NCI-H524 treated with DMSO at 0.1 percent for 48 hours (cell line): Measurements from ENCODE around the gene ARID5B.
"Not testable (repeated sequence)": the region's sequence is repeated elsewhere in the genome, so short reads cannot be mapped to it uniquely, and the experiment has no call there.

Source experiments
- DNase-seq: peaks from one replicate; lab custom pipeline; 2025; lab: John Stamatoyannopoulos, UW

ARID5B gene

DNA sequence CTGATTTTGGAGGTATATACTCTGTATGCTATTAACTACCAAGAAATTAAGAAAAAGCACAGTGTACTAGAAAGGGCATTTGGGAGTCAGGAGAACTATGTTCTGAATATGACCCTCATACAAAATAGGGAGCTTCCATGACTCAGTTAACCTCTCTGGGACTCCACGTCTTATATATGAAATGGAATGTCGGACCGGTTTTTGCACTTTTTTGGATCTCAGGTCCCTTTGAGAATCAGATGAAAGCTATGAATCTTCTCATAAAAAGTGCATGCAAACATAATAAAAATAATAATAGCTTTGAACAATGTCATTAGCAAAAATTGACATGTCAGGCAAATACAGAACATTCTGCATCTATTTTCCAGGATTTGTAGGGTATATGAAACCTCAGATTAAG is 113.0 kb downstream of the ARID5B start:
- no peak for DNase-seq

DNA sequence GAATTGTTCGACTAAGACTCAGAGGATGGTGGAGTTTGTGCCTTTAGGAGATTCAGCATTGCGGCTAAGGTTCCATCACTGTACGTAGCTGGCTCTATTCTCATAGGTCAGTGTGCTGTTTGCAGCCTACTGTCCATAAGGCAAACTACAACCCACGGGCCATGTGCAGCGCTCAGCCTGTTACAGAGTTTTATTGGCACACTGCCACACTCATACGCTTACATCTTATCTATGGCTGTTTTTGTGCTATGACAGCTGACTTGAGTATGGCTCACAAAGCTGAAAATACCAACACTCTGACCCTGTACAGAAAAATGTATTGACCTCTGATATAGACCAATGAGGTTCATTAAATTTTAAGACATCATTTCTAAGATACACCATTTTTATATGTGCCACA is 114.5 kb downstream of the ARID5B start:
- DNase-seq: no peak

DNA sequence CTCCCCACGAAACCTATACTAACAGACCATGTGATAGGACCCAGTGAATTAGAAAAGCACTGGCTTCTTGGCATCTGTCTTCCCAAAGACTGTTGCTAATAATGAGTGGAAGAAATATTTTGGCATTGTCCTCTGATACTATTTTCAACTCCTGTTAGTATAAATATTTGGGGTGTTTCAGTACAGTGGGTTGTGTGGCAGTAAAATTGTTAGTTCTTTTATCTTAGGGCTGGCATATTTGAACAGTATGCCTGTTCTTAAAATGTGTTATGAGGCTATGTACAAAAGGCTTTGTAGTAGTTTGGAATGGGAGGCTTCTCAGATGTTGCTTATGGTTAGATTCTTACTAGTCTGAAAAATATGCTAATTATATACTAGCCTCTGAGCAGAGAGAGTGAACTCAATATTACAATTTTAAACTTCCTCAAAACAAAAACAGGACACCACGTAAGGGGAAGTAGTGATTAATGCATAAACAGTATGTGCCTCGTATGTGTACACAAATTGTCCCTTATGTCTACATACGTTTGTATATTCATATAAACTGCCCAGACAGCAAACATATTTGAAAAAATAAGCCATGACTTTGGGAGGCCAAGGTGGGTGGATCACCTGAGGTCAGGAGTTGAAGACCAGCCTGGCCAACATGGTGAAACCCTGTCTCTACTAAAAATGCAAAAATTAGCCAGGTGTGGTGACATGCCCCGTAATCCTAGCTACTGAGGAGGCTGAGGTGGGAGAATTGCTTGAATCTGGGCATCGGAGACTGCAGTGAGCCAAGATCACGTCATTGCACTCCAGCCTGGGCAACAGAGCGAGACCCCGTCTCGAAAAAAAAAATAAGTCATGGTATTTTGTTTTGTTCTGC is 115.4 kb downstream of the ARID5B start:
- no peak for DNase-seq

DNA sequence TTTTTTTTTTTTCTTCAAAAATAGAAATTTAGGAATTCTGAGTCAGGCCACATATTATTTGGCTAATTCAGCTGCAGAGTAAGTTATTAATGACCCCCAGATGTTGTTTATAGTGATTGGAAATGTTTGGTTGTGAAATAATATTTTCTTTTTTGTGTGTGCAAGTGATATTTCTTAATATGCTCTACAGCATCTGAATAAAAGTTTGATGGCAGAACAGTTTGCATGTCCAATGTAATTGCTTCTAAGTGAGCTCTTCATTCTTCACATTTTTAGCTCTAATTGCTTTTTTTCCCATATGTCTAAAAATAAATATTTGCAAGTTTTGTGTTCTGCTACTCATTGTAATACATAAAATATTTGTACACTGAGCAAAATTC is 116.0 kb downstream of the ARID5B start:
- no peak for DNase-seq

DNA sequence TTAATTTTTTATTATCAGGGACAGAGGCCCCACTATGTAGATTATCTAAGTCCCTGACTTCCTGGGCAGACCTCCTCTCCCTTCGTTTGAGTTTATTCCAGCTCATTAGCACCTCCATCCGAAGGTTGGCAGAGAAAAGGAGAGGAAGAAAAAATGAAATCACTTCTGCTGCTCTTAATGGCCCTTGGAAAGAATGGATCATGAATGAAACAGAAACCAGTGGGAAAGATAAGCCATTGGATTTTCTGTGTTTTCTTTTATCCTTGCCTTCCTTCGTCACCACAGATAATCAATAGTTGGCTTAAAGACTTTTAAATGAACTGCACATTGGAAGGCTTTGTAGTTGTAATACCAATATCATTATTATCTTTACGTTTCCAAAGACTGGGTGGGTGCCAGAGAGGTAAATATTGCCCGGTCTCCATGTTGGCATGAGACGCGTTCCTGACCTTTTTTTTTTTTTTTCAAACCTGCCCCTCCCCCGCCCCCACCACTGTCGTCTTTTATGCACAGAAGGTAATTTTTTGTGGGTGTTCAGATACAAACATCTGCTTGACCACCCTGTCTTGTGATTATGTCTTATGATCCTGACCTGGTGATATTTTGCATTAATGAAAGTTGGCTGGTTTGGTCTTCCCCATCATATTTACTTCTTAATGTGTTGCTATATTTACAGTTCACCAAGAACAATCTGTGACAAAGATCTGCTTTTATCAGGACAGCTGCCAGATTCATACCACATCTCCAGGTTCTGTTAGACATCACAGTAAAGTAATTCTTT is 116.8 kb downstream of the ARID5B start:
- DNase-seq: no peak

DNA sequence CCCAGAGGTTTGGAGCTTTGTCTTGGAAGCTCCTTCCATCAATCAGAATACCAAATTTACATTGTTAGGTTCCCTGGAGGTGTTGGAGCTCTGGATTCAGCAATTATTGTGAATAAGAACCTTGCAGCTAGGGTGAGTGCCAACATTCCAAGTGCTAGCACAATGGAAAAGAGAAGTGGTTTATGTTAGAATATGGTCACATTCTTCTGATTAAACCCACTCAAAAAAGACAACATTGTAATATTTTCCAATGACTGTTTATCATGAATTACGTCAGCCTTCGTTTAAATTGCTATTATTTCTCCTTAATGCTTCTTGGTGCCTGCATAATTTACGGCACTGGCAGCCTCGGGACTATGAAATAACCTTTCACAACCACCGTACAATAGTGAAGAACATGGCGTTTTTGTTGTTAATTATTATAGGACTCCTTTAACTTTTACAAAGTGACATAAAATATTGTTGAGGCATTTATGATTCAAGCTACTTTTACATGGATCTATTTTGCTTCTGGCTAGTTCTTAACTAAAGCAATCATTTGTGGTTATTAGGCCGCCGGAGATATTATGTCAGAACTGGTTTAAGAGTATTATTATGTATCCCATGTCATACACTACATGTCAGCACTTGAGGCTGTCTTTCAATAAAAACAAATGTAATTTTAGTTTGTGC is 117.7 kb downstream of the ARID5B start:
- no peak for DNase-seq

DNA sequence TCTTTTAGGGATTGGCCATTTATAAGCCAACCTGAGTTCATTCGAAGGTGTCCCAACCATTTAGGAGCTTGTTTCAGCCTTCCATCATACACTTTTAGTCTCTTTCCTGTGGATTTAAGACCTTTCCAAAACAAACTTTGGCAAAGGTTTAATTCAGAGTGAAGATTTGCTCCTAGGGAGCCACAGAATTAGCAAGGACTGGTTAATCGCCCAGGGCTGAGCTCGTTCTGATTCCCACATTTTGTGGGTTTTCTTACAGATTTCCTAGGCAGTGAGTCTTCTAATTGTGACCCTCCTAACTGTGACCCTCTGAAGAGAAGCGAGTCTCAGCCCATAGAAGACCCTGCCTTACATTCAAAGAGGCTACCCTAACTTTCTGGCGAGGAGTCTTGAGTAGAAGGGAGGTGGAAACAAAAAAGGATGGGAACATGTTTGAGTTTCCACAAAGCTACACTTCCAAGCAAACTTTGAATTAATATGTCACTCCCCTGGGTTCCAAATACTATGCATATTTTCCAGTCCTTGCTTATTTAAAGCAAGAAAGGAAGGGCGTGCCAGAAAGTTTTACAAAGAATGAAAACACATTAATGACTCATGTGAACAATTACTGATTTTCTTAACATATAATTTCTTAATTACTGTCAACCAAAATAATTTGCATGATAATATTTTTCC is 118.3 kb downstream of the ARID5B start:
- DNase-seq: no peak

DNA sequence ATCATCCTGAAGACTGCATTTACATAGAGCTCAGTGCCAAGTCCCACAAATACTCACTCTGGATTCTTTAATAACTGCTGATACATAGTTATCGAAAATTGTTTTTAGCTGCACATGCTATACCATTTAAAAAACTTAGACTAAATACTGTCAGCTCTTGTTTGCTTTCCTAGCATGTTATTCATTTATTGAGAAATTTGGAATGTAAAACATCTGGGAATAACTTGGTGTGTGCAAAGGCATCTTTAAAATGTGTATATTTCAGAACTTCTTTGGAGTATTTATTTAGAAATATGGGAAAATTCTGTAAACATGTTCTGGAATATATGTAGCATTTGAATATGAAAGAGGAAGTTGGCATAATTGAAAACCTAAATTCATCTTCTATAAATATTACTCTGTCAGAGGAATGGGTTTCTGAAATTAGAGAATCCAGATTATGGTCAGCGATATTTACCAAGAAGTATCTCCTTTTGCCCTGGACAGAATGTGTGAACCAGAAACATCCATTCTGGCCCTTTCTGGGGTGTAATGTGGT is 119.7 kb downstream of the ARID5B start:
- DNase-seq: no peak

DNA sequence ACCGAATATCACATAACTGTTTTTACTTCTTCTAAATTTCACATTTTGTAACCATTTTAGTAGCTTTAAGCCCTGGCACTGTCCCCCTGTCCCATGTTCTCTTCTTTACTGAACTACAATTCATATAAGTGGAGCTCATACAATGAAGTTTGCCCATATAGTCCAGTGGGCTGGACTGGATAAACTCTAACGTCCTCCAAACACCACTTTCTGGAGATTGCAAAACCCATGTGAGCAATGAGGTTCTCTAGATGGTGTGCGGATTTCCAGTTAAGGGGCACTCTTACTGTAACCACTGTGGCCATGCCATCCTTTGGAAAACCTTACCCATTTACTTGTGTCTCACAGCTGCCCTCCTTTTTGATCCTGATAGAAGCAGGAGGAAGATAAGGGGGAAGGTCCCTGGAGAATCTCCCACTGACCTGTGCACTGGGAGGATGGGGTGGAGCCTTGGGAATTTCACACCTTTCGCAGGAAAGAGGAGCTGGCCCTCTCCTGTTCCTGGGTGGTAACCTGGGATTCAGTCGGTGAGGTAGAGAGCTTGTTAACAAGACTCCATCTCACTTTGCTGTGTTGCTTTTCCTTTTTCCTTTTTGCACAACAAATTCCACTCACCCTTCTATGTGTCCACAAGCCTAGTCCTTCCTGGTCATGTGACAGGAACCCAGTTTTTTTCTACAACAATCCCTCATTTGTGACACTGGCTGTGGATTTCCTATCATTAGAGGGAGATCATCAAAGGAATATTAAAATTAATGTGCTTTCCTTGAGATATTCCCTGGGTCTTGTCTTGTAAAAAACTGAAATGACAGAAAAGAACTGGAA is 120.7 kb downstream of the ARID5B start:
- no peak for DNase-seq

DNA sequence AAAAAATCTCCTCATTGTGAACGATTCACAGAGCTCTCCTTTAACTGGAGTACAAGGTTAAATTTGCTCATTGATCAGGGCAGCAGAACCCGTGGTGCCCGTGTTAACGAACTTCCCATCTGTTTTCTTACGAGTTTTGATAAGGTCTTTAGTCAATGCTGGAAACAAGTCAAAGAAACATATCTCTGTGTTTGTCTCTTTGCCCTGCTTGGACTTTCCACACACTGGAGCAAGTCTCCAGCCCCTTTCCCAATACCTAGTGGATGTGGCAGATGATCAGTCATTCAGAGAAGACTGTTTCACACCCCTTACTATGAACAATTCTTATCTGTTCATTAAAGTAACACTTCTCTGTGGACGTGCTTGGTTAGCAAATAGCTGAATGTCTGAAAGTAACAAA is 121.3 kb downstream of the ARID5B start:
- DNase-seq: no peak

DNA sequence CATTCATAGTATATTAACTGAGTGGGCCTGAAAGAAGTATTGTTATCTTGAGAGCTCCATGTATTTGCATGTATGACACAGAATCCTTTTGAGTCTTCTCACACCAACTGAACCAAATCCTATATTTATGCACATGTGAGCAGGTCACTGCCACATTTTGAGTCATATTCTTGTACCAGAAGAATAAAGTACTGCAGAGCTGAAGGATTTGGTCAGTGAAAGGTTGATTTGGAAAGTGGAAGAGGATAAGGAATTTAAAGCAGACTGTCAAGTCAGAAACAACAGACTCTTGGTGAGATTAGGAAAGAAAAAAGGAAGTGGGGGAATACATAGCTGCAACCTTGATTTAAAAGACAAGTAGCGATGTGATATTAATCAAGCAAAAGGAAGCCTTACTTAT is 121.8 kb downstream of the ARID5B start:
- DNase-seq: no peak

DNA sequence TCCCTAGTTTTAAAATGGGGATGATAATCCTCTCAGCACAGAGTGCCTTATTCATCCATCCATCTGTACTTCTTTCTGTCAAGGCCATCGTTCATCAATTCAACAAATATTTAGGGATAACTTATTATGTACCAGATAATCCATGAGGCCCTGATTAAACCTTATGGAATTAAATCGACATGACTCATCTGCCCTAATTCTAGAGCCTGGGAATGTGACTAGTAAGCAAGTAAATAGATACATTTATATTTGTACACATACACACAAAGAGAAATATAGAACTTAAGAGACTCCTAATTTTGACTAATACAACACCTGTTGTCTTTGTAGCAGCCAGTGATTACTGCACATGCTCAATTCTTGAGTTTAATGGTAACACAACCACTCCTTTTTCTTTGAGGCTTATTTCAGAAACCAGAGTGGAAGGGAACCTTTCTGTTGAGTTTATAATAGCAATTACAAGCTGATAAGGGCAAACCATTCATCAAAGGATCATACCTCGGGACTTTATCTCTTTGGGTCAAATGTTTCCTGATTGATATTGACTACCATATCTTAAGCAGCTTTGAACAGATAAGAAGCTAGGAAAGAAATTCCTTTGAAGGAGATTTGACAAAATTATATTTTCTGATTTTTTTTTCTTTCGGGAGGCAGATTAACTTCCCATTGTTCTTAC is 122.7 kb downstream of the ARID5B start:
- no peak for DNase-seq

DNA sequence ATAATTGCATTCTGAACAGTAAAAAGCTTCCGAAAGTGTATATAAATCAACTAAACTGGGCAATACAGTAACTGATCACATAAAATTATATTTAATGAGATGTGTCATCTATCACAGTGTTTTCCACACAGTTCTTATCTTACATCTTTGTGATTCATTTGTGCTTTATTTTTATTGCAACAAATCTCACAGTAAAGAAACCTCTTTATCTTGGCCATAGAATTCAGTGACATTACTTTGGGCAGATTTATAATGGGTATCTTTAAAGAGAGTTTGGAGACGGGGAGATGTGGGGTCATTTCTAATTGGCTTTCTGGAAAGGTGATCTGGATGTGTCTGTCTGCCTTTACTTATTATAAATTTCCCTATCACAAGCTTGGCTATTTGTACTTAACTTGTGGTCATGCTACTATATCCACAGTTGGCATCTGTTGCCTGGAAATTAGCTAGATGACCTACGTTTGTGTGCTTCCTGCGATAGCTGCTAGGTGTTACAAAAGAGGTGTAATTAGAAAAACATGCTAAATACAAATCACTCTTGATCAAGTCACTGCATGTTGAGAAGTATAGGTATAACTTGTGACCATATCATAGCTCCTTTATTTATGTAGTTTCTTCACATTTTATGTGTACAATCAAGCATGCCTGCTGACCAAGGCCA is 123.8 kb downstream of the ARID5B start:
- no peak for DNase-seq

DNA sequence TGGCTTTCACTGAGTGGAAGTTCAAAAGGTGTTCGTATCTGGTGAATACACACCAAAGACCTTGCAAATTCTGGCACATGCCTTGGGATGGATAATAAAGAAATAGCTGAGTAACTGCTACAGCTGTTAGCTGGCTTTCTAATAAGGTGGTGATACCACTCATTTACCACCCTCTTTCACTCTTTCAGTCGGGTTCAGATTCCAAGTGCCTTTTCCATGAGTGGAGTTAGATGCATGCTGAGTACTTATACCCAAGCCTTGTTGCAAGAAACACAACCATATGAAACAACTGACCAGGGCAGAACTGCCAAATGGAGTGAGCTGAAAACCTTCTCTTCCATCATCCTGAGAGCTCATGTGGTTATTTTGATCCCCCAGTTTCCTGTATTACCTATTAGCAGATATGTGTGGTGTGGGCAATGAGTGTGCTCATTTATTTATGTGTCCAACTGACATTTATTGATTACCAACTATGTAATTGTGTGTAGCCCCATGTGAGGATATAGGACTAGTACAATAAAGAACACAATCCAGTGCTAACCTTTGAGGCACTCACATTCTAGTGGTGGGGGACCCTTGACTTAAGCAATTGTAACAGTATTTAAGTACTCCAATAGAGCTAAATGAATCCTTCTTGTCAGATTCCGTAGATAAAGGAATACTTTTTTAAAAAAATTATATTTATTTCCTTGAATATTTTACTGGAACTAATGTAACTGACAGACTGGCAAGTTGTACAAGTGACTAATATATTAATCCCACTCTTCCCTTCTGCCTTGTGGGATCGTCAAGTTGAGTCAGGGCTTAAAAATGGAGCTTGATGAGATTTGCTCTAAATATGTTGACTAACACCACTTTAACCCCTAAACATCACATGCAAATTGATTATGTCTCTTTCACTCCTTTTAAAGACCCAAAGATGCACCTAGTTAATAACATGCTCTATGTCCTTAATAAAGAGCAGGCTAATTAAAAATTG is 124.7 kb downstream of the ARID5B start:
- DNase-seq: no peak

DNA sequence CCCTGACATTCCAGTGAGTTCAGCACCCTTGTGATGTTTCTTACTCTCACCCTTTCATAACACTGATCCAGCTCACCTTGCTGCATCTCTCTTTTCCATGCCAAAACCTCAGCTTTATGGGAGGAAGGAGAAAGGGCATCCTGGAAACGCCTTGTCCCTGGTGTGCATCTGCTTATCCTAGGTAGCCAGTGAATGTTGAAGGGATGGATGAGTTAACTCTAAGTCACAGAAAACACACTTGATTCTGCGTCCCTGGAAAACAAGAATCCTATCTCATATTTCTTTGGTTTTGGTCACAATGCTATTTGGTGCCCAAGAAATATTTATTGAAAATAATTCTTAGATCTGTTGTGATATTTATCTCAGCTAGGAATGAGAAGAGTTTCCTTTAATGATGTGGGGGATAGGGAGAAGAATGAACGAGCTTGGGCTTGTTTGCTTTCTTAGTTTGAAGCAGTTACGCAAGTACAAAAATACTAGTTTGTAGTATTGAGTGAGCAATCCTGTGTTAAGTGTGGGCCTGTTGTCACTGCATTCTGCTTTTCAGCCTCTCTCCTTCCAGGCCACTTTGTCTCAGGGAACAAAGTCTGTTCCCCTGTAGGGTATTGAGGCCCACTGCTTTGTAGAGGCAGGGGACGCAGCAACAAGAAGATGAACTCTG is 126.5 kb downstream of the ARID5B start:
- no peak for DNase-seq

DNA sequence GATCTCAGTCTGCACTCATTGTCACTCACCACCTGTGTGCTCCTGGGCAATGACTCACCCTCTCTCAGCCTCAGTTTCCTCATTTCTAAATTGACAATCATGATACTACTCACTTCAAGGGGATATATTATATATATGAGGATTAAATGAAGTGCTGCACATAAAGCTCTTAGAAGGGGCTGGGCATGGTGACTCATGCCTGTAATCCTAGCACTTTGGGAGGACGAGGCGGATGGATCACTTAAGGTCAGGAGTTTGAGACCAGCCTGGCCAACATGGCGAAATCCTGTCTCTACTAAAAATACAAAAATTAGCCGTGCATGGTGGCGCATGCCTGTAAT is 127.0 kb downstream of the ARID5B start:
- not testable (repeated sequence) for DNase-seq

DNA sequence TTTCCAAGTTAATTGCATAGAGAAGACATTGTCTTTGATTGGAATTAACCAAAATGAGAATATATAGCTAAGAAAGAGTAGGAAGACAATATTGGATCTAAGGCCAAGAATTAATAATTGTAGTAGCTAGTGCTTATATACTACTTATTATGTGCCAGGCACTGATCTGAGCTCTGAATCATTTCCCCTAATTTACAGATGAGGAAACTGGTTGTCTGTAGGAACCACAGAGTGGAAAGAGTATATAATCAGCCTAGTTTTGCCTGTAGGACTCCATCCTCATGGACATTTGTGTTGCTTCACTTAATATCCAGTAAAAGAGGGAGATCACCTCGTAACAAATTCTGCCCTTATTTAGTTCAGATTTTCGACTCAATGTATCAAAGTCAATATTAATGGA is 127.9 kb downstream of the ARID5B start:
- DNase-seq: no peak

DNA sequence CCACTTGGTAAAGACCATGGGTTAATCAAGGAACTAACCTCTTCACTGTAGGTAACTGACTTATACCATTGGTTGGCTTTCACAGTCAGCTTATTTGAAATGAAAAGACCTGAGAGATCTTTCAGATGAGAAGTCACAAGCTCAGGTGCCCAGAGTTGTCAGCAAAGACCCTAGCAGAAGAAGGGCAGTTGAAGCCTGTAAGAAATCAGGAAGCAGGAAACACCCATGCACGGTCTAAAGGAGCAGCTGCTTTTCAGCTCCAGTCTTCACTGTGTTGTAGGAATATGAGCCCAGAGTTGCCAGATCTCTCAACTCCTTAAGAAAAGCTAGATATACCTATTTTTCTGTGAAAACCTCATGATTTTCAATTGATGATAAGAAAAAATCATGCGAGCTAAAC is 130.0 kb downstream of the ARID5B start:
- no peak for DNase-seq
